Psoas muscle (tissue), 8 donors: Measurements from ENCODE around the gene GPR156. TPM values are rescaled to one million over a fixed set of nuclear protein-coding genes. Genes with fewer than 3 reads are reported as not detected.
A peak's percentile ranks its signal among the peaks of the same experiment; 100 is the strongest.

Source experiments
- ATAC-seq, 4 donors: fragments of 200-7000 bp; cut with Tn5 transposase; one replicate each; pipeline ENCODE4 v1.9.1; 2020; ENCODE audit warnings: moderate library complexity in 3 of 4, mild to moderate bottlenecking in 2 of 4
- DNase-seq, 2 donors: peaks; one replicate each; pipeline ENCODE4 v3.0.0-alpha.2; 2020
- H3K27ac ChIP-seq: fragments of 200-600 bp; one replicate; pipeline ENCODE4 v1.8.0; 2022
- H3K27me3 ChIP-seq, 3 donors: fragments of 200-600 bp in 1 of 3; one replicate each; pipeline versions ENCODE4 v1.6.1 to v1.8.0; 2013 to 2022; ENCODE audit warnings: low read length in 2 of 3, mild to moderate bottlenecking in 2 of 3, moderate library complexity in 1 of 3; ENCODE audit not compliant: insufficient read depth in 3 of 3
- H3K36me3 ChIP-seq, 2 donors: fragments of 200-600 bp in 1 of 2; one replicate each; pipeline versions ENCODE4 v1.6.1 to v1.8.0; 2013 to 2022; ENCODE audit warnings: low read depth in 1 of 2, mild to moderate bottlenecking in 1 of 2, moderate library complexity in 1 of 2; ENCODE audit not compliant: insufficient read depth in 1 of 2
- H3K4me1 ChIP-seq: fragments of 200-600 bp; one replicate; pipeline ENCODE4 v1.8.0; 2022
- H3K4me3 ChIP-seq: fragments of 200-600 bp; one replicate; pipeline ENCODE4 v1.8.0; 2022; ENCODE audit warnings: mild to moderate bottlenecking
- H3K9me3 ChIP-seq: fragments of 200-600 bp; one replicate; pipeline ENCODE4 v1.8.0; 2022
- CTCF ChIP-seq: fragments of 200-600 bp; IDR thresholded peaks from one replicate; pipeline ENCODE4 v1.8.0; 2022; ENCODE audit warnings: antibody characterized with exemption
- WGBS, 3 donors: extraction: QIAGEN DNeasy Blood & Tissue Kit; methylation state at CpG; one replicate each; pipeline versions ENCODE4 v1.1.6 to v1.1.7; 2013; 5-methylcytosine and 5-hydroxymethylcytosine counted together
- intact Hi-C, 2 donors: fragments of 100-400 bp; cut with DNase I; formaldehyde crosslinking; loops; one replicate each; pipeline versions ENCODE4 v1.11.0 to v1.14.2; 2022
- polyA plus RNA-seq, 3 donors: library from polyadenylated mRNA; stranded (reverse); fragments of 200-250 nt; gene quantifications; one replicate each; pipeline ENCODE4 v1.2.3, GENCODE V29; 2013
- total RNA-seq, 4 donors: library from RNA; stranded (reverse); fragmentation: NEBNext Ultra II Directional in 2 of 4; extraction: Animal tissue kit (Norgen Biotek cat#: 25700) in 2 of 4; gene quantifications; one replicate each; pipeline versions ENCODE4 v1.2.1 to v1.2.4, GENCODE V29; 2021 to 2023
- donor health status: healthy with polysubstance abuse.
- donor health status: DM: no; HTN: no; CAD: no; lungs with moderate emphysema.
- donor health status: Bipolar disorder and iron deficiency.
- donor health status: healthy.
- donor health status: DM: yes; HTN: yes; CAD: no.
- donor health status: DM: no; HTN: no; CAD: no.
- donor health status: DM: no; HTN: no; CAD: no.
- donor health status: DM: yes; HTN: yes; CAD: no.

Gene GPR156
- total and polyA plus RNA-seq, 7 donors = 0.01 to 0.43 (median 0.20) TPM; not detected in 3

GRCh38 chr3:120244834-120245225 is 40.2 kb downstream of the GPR156 start:
- Histone ChIP-seq H3K4me1 (no peaks in the 10 kb centered on the region), H3K27ac (no peak overlapping the region), H3K9me3 (no peaks in the 10 kb centered on the region), H3K4me3 (no peak overlapping the region), H3K36me3 (no peaks in the 10 kb centered on the region), H3K27me3 (no peaks in the 10 kb centered on the region)
- 58 to 78% (median 62%) methylated on average over 3 of the region's 3 CpGs for WGBS, 3 donors
- no peak for TF ChIP-seq CTCF
- no peak for DNase-seq
- intact Hi-C loops = loop anchor here (1.0 to 5.0 kb wide), 5 partner anchors 107 to 312 kb away; no protein-coding TSS in a partner anchor
- ATAC-seq = no peak

GRCh38 chr3:120239644-120240043 is 45.4 kb downstream of the GPR156 start:
- ATAC-seq = no peak
- DNase-seq = no peak
- TF ChIP-seq CTCF = no peak
- H3K4me1 ChIP-seq = no peaks in the 10 kb centered on the region
- no peaks in the 10 kb centered on the region for H3K9me3 ChIP-seq
- no peak overlapping the region for H3K27ac ChIP-seq
- no peak overlapping the region for H3K4me3 ChIP-seq
- WGBS, 3 donors = 93 to 100% (median 96%) methylated on average over 2 of the region's 2 CpGs
- intact Hi-C loops = loop anchor here (5.0 kb wide), 2 partner anchors 268 to 318 kb away; no protein-coding TSS in a partner anchor
- no peaks in the 10 kb centered on the region for H3K27me3 ChIP-seq
- no peaks in the 10 kb centered on the region for H3K36me3 ChIP-seq

DNA sequence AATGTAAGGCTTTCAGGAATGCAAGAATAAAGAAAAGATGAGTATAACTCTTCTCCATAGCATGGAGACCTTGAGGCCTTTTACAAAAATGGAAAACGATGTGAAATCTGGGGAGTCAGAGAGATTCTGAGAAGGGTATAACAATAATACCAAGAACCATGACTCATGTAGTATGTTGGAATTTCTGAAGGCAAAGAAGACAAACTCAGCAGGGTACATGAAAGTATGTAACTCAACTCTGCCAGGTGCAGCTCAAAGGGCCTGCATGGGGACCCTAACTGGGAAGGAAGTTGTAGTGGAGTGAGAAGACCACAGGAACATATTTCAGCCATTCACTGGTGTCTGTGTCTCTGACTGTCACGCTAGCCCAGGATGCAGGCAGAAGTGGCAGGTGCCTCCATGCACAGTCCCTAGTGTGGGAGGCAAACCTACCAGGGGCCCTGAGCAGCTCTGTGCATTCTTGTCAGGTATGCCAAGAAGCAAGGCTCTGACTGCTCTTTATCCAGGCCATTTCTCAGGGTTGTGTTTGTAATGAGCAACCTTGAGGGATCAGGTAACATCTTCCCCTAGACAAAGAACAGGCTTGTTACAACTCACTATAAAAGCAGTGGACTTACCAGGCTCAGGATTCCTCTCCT is 57.2 kb downstream of the GPR156 start:
- peaks cover 7% of the 10 kb centered on the region for H3K9me3 ChIP-seq
- intact Hi-C loops = no loop called here
- no peak for TF ChIP-seq CTCF
- H3K36me3 ChIP-seq = no peaks in the 10 kb centered on the region
- H3K27ac ChIP-seq = no peak overlapping the region
- no peak overlapping the region for H3K4me3 ChIP-seq
- ATAC-seq = no peak
- DNase-seq = no peak
- no peaks in the 10 kb centered on the region for H3K27me3 ChIP-seq
- 88 to 91% (median 88%) methylated on average over 2 of the region's 2 CpGs for WGBS, 3 donors
- H3K4me1 ChIP-seq = peaks cover 8% of the 10 kb centered on the region

GRCh38 chr3:120224237-120224636 is 60.8 kb downstream of the GPR156 start:
- WGBS, 3 donors = 17 to 35% (median 27%) methylated on average over 2 of the region's 2 CpGs
- ATAC-seq = peak; percentile 66 to 96 (median 84)

More at GRCh38 chr3:120224237-120224636, 60.8 kb downstream of the GPR156 start:
- intact Hi-C loops = no loop called here
- no peaks in the 10 kb centered on the region for H3K36me3 ChIP-seq
- H3K4me3 ChIP-seq = no peak overlapping the region
- no peak for DNase-seq
- peaks cover 8% of the 10 kb centered on the region for H3K4me1 ChIP-seq
- H3K27ac ChIP-seq = no peak overlapping the region
- no peaks in the 10 kb centered on the region for H3K27me3 ChIP-seq
- H3K9me3 ChIP-seq = no peaks in the 10 kb centered on the region
- no peak for TF ChIP-seq CTCF
